ENCODE data around the gene HLTF. TPM values are rescaled to one million over a fixed set of nuclear protein-coding genes. Genes with fewer than 3 reads are reported as not detected.

The HLTF gene
- total and polyA plus RNA-seq, 2 of the 13 experiments (the other 11 are each of a cell fraction or from before 2014, with no cell fraction given) = 12.0 to 22.9 TPM

DNA sequence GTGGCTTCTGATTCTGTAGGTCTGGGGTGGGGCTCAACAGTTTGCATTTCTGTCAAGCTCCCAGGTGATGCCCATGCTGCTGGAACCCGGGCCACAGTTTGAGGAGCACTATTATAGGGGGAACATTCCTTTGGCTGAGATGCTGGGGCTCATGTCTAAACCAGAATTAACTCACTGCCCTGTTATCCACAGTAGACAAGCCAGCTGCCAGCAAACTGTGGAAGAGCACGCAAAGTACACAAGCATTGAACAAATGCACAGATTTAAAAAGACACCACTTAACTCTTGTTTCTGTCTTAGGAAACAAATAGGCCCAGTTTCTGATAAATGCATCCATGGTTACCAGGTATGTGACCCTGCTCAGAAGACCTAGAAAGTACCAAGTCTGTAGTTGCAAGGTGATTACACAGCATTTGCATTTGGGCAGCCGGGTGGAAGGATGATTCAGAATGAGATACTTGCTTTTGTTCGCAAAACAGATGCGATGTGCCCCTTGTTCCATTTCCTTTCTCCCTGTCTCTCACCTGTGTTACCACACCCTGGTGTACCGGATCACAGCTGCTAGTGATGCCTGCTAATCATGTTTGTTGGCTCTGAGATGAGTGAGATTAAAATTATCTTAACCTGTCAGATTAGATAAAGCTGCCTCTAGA is 82.6 kb downstream of the HLTF start (continued):
- TF ChIP-seq ZNF513 (CRISPR knock-in tag; conservative IDR thresholded peaks at IDR 0.05) = no peak
- TF ChIP-seq ZNF652 (CRISPR knock-in tag; IDR thresholded peaks at IDR 0.05; ENCODE audit: borderline replicate concordance, low read depth) = no peak

DNA sequence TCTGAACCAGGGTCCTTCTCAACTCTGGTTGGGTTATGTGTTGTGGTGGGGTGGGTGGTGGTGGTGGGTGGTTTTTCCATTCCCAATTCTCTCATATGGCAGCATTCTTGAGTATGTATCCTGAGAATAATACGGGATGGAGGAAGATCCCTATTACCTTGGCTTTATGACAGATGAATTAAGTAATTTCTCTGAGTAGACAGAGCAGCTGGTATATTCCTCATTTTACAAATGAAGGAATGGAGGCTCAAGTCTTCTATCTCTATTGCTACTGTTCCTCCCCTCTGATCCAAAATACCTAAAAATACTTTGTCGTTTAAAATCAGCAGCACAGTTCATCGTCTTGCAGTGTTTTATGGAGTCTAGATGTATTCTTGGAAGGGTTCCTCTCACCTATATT is 84.6 kb downstream of the HLTF start:
- H3K27me3 ChIP-seq (ENCODE audit: control insufficient read depth in 1 of 2, insufficient read depth in 2 of 2, low read length in 2 of 2) = no peaks in the 10 kb centered on the region
- TF ChIP-seq SNAI1 (CRISPR knock-in tag; IDR thresholded peaks at IDR 0.05; ENCODE audit: borderline replicate concordance) (no peak), MXI1 (IDR thresholded peaks at IDR 0.05; ENCODE audit: borderline replicate concordance, low read depth, low read length) (no peak), TBX3 (IDR thresholded peaks at IDR 0.05; ENCODE audit: borderline replicate concordance) (no peak), ATF7 (IDR thresholded peaks at IDR 0.05) (no peak), ATF7 (CRISPR knock-in tag; IDR thresholded peaks at IDR 0.05) (no peak), HIC2 (CRISPR knock-in tag; IDR thresholded peaks at IDR 0.05; ENCODE audit: low read depth) (no peak), JDP2 (CRISPR knock-in tag; IDR thresholded peaks at IDR 0.05; ENCODE audit: borderline replicate concordance) (no peak), SIN3B (IDR thresholded peaks at IDR 0.05; ENCODE audit: low read length) (no peak), ZSCAN30 (CRISPR knock-in tag; IDR thresholded peaks at IDR 0.05) (no peak), ZNF260 (CRISPR knock-in tag; IDR thresholded peaks at IDR 0.05; ENCODE audit: borderline replicate concordance, low read depth) (no peak), ZNF605 (CRISPR knock-in tag; IDR thresholded peaks at IDR 0.05) (no peak)
- TF ChIP-seq, protein P1, sequence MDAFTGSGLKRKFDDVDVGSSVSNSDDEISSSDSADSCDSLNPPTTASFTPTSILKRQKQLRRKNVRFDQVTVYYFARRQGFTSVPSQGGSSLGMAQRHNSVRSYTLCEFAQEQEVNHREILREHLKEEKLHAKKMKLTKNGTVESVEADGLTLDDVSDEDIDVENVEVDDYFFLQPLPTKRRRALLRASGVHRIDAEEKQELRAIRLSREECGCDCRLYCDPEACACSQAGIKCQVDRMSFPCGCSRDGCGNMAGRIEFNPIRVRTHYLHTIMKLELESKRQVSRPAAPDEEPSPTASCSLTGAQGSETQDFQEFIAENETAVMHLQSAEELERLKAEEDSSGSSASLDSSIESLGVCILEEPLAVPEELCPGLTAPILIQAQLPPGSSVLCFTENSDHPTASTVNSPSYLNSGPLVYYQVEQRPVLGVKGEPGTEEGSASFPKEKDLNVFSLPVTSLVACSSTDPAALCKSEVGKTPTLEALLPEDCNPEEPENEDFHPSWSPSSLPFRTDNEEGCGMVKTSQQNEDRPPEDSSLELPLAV (CRISPR knock-in tag; conservative IDR thresholded peaks at IDR 0.05; ENCODE audit: low read depth) = no peak
- TF ChIP-seq, protein P2, sequence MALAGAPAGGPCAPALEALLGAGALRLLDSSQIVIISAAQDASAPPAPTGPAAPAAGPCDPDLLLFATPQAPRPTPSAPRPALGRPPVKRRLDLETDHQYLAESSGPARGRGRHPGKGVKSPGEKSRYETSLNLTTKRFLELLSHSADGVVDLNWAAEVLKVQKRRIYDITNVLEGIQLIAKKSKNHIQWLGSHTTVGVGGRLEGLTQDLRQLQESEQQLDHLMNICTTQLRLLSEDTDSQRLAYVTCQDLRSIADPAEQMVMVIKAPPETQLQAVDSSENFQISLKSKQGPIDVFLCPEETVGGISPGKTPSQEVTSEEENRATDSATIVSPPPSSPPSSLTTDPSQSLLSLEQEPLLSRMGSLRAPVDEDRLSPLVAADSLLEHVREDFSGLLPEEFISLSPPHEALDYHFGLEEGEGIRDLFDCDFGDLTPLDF (CRISPR knock-in tag; IDR thresholded peaks at IDR 0.05) = no peak
- H2AFZ ChIP-seq (ENCODE audit: low read length) = no peak overlapping the region
- peaks cover 10% of the 10 kb centered on the region; the same call in 1 of the 2 replicates for H3K4me1 ChIP-seq (ENCODE audit: insufficient read depth, low read length)
- no peak for DNase-seq (ENCODE audit: low spot score)
- no peak overlapping the region for H3K9ac ChIP-seq (ENCODE audit: insufficient read depth, low read depth, low read length)
- POLR2A ChIA-PET = no interaction called here
- BruUV-seq (replicated peaks) = no TSS peak
- 93% methylated on average over 3 of the region's 3 CpGs for WGBS (ENCODE audit: low lambda C conversion rate)
- intact Hi-C loops (cut with micrococcal nuclease; ENCODE audit: unreplicated experiment) (no loop called here), in situ Hi-C loops (cut with HindIII; ENCODE audit: extremely low pct_ligation_motif_present, low pct_unique_long_range_greater_than_20kb) (no loop called here)
- no peaks in the 10 kb centered on the region for H4K20me1 ChIP-seq (ENCODE audit: insufficient read depth, low read length)
- H3K79me2 ChIP-seq (ENCODE audit: insufficient read depth, low read length) = no peaks in the 10 kb centered on the region
- H3K36me3 ChIP-seq (replicated peaks in 1 of 2; ENCODE audit: control insufficient read depth in 1 of 2, insufficient read depth in 2 of 2, low read length in 2 of 2) = peaks cover 2 to 13% of the 10 kb centered on the region in 2 experiments; a peak in 3 of 5 replicates
- no peaks in the 10 kb centered on the region for H3K9me3 ChIP-seq (ENCODE audit: low read length)
- no peak overlapping the region for H3K4me2 ChIP-seq (ENCODE audit: low read depth, low read length)
- no peak for FAIRE-seq
- CTCF ChIA-PET (ENCODE audit: low intra/inter-chr PET ratio, low total read pairs) = no interaction called here
- no peak overlapping the region for H3K4me3 ChIP-seq (replicated peaks in 1 of 3; ENCODE audit: insufficient read depth in 1 of 3, low read depth in 2 of 3, low read length in 3 of 3)
- no peak for ATAC-seq
- no peak overlapping the region for H3K27ac ChIP-seq (ENCODE audit: extremely low read length, insufficient read depth, low read length)
